NCI-H82 treated with DMSO at 0.1 percent for 48 hours (cell line): Measurements from ENCODE around the gene MKLN1.

Source experiments
- DNase-seq: peaks from one replicate; lab custom pipeline; 2025; ENCODE audit not compliant: unreplicated experiment; lab: John Stamatoyannopoulos, UW

Gene MKLN1

DNA sequence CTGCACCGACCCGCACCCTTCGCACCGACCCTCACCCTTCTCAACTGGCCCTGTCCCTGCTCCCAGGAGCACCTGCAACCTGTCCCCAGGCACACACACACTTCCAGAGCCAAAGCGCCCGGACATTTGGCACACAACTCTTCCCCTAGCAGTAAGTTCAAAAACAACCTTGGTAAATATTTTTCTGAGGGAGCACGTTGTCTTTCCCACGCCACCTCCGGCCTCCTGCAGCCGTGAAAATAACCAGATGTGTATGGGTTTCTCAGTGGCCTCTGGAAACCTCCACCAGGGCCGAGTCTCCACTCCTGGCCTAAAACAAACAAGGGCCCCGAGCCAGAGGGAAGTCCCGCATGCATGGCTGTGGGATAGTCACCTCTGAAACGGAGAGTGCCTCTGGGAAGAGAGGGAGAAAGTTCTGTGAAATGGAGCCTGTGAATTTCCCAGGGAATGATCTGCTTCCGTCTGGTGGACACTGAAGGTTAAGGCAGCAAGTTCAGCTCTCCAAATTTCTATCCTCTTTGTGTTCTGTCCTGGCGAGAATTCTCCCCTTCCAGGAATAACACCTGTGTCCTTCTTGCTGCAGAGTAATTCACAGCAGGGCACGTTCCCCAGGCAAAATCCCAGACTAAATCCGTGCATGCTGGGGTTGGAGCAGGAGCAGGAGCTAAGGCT lies 213.0 kb downstream of the MKLN1 start:
- DNase-seq: no peak

DNA sequence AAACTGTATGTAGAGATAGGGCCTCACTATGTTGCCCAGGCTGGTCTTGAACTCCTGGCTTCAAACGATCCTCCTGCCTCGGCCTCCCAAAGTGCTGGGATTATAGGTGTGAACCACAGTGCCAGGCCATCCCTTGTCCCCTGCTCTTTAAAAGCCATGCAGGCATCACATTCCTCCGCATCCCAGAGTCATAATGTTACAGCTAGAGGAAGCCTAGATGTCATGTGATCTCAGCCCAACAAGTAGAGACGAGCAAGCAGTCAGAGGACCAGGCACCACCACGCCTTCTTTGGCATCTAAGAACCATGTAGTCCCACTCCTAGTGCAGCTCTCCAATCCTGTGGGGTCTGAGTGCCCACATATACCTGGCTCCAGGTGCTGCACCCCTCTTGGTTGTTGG lies 215.6 kb downstream of the MKLN1 start:
- no peak for DNase-seq

DNA sequence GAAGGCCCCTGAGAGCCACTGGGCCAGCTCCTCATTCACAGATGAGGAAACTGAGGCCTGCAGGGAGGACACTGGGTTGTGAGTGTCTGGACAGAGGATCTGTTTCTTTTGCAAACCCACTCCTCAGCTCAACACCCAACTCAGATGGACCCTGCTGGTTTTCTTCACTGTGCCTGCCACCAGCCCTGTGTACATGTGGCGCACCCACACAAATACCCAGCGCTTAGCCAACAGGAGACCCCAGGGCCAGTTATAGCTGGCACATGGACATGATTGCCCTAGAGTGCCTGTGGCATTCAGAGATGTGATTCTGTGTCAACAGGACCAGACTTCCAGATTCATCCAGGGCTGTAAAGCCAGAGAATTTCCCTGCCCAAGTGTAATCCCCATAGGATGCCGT lies 216.3 kb downstream of the MKLN1 start:
- DNase-seq: no peak

DNA sequence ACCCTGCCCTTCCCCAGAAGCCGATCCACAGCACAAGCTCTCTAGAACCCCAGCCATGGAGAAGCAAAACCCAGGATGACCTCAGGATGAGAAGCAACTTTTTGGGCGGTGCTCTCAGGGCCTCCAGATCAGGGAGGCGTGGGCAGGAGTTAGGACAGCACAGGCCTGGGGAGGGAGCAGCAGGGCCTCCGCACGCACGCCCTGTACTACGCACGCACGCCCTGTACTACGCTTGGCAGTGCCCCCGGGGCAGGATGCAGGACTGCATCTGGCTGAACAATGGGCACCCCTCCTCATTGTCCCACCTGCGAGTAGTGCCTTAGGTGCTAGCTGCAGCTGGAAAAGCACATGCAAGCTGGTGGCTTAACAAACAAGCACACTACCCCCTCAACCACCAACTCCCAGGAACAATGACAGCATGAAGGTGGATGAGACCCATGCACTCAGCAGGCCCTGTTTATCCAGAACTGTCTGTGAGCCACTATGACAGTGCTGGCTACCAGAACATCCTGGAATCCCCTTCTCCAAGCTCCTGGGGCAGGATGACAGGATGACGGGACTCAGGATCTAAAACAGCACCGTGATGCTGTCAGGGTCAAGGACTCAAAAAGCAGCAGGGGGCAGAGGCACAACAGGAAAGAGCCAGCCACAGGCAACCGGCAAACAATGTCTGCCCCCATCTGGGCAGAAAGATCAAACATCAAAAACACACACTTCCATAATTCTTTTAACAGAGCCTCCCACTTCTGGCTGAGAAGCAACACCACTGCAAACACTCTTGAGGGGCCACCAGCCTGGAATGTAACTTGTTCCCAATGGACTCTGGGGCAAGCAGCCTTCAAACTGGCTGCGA lies 217.0 kb downstream of the MKLN1 start:
- DNase-seq: peak; percentile 5

DNA sequence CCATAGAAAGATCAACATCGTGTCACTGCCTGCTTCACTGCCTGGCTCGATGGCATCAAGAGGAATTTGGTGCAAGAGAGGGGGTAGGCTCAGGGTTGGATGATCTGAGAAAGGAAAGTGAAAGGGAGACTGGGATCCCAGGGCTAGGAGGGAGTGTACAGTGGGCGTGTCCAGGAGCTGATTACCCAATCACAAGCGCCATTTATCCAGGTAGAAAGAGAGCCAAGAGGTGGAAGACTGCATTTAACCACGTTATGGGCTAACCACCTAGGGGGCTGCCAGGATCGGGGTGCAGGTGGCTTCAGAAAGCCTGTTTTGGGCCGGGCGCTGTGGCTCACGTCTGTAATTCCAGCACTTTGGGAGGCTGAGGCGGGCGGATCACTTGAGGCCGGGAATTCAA lies 218.4 kb downstream of the MKLN1 start:
- DNase-seq: no peak
